GM18507 (cell line): Measurements from ENCODE around the gene OPN1MW2.
"Not testable (repeated sequence)": the region's sequence is repeated elsewhere in the genome, so short reads cannot be mapped to it uniquely, and the experiment has no call there.

Experiments
- DNase-seq: peaks from one replicate; pipeline ENCODE4 v3.0.0; 2011; ENCODE audit warnings: low read depth; ENCODE audit not compliant: insufficient read length; ENCODE audit errors: extremely low spot score
- FAIRE-seq: peaks from 2 replicates; lab custom pipeline; 2011; peaks lifted over from hg19 to GRCh38; lab: Jason Lieb, UNC

The OPN1MW2 gene

GRCh38 chrX:154257282-154257681 is 37.7 kb downstream of the OPN1MW2 start, which contains the start of gene OPN1MW3:
Gene OPN1MW3 (plus strand): TSS chrX:154257582. CDS start chrX:154257620, 38 bp downstream.
- DNase-seq, FAIRE-seq: not testable (repeated sequence)

GRCh38 chrX:154258711-154259110 is 39.2 kb downstream of the OPN1MW2 start:
- DNase-seq, FAIRE-seq: not testable (repeated sequence)

GRCh38 chrX:154263072-154263471 is 43.5 kb downstream of the OPN1MW2 start:
- not testable (repeated sequence) for DNase-seq, FAIRE-seq

- FAIRE-seq, DNase-seq: not testable (repeated sequence)
Observed at GRCh38 chrX:154269245-154269644, 49.7 kb downstream of the OPN1MW2 start.
